Stimulated activated CD4-positive, alpha-beta T cell treated with anti-CD3 and anti-CD28 coated beads, Interleukin-4, amount 100 ng/mL, for 1 hour (primary cell): Measurements from ENCODE around the gene GRIN2C.
"Not testable (repeated sequence)": the region's sequence is repeated elsewhere in the genome, so short reads cannot be mapped to it uniquely, and the experiment has no call there.

Source experiments
- DNase-seq: peaks from one replicate; pipeline ENCODE4 v3.0.0-alpha.2; 2020

Gene GRIN2C

GRCh38 chr17:74878658-74879057 is 19.0 kb upstream of the GRIN2C start:
- no peak for DNase-seq

- no peak for DNase-seq
Measured at GRCh38 chr17:74877592-74878548, 18.2 kb upstream of the GRIN2C start.

- DNase-seq = no peak
Measured at GRCh38 chr17:74875977-74876593, 16.4 kb upstream of the GRIN2C start.

- DNase-seq = no peak
Measured at GRCh38 chr17:74875155-74875976, 15.7 kb upstream of the GRIN2C start.

GRCh38 chr17:74874615-74875037 is 14.9 kb upstream of the GRIN2C start:
- no peak for DNase-seq

- DNase-seq = no peak
Measured at GRCh38 chr17:74873874-74874614, 14.4 kb upstream of the GRIN2C start.

GRCh38 chr17:74873037-74873873 is 13.6 kb upstream of the GRIN2C start:
- peak; percentile 99 for DNase-seq

GRCh38 chr17:74872313-74873036 is 12.8 kb upstream of the GRIN2C start, which contains the start of gene FDXR:
TSS of gene FDXR (minus strand) at chr17:74872994. CDS start at chr17:74872944, 50 bp downstream.
- no peak for DNase-seq

- no peak for DNase-seq
Measured at GRCh38 chr17:74871356-74872076, 11.8 kb upstream of the GRIN2C start.

GRCh38 chr17:74870512-74870911 is 10.8 kb upstream of the GRIN2C start:
- DNase-seq = no peak

- not testable (repeated sequence) for DNase-seq
Measured at GRCh38 chr17:74870028-74870427, 10.3 kb upstream of the GRIN2C start.

- no peak for DNase-seq
Measured at GRCh38 chr17:74868908-74869255, 9.2 kb upstream of the GRIN2C start.

- no peak for DNase-seq
Measured at GRCh38 chr17:74868251-74868907, 8.7 kb upstream of the GRIN2C start.

- DNase-seq = no peak
Measured at GRCh38 chr17:74866198-74866835, 6.6 kb upstream of the GRIN2C start.

GRCh38 chr17:74865504-74866197 is 6.0 kb upstream of the GRIN2C start:
- no peak for DNase-seq

GRCh38 chr17:74864866-74865395 is 5.2 kb upstream of the GRIN2C start:
- peak; percentile 75 for DNase-seq

- no peak for DNase-seq
Measured at GRCh38 chr17:74864297-74864865, 4.7 kb upstream of the GRIN2C start.
